Esophagus squamous epithelium (tissue), 4 donors: ENCODE results near the gene PARD6B.

Source experiments
- CTCF ChIP-seq, 6 experiments: fragments of 450-650 bp in 4 of 6; fragments of 200-600 bp in 2 of 6; sonication (generic) in 2 of 6; IDR thresholded peaks; one replicate each; pipeline ENCODE4 v1.5.1; 2016 to 2019; ENCODE audit warnings: antibody characterized with exemption in 6 of 6, mild to moderate bottlenecking in 4 of 6, moderate library complexity in 4 of 6
- POLR2A ChIP-seq, 4 donors: fragments of 450-650 bp; IDR thresholded peaks; one replicate each; pipeline ENCODE4 v1.6.1; 2017; ENCODE audit warnings: antibody characterized with exemption in 4 of 4, mild to moderate bottlenecking in 4 of 4, moderate library complexity in 3 of 4

DNA sequence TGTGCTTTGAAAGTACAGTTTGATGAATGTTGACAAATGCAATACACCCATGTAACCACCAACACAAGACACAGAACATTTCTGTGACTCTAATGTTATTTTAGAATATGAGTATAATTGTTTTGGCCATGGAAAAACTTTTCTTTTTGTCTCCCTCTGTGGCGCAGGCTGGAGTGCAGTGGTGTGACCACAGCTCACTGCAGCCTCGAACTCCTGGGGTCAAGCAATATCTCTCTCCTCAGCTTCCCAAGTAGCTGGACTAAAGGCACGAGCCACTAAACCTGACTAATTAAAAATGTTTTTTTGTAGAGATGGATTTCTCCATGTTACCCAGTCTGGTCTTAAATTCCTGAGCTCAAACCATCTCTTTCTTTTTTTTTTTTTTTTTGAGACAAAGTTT is 43.1 kb downstream of the PARD6B start:
- no peak for TF ChIP-seq CTCF (IDR thresholded peaks at IDR 0.05)
- TF ChIP-seq POLR2A (IDR thresholded peaks at IDR 0.05), result no peak
